NK-92 (cell line): ENCODE data around the gene SYNCRIP.
"Not testable (repeated sequence)": the region's sequence is repeated elsewhere in the genome, so short reads cannot be mapped to it uniquely, and the experiment has no call there.

ENCODE experiments used
- DNase-seq: peaks from one replicate; lab custom pipeline; 2025; ENCODE audit not compliant: unreplicated experiment; lab: John Stamatoyannopoulos, UW

SYNCRIP gene

DNA sequence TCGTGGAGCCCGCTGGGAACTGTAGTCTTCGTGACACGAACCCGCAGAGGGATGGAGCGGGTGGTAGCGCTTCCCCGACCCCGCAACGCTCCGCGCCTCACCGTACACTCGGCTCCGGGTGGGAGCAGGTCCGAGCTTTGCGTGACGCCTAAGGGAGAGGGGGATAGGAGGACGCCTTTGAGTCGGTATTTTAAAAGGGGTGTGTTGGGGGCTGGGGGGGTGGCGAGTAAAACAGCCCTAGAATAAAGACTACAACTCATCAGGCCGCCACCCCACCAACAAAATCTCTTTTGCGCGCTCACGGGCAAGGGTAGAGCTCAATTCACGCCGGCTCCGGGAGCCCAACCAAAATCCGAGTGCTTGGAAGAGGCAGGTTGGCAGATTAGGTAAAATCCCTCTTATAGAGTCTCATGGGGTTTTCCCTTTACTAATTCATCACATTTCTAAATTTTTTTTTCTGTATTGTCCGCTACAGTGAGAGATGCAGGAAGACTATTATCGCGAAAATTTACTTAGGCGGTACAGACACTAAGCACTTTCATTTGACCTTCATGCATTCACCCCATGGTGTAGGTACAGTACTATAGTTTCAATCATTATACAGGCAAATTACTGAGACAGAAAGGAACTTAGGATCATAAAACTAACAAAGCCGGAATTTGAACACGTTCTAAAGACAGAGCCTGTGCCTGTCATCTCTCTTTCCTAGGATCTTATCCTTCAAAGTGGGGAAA lies 48.3 kb downstream of the SYNCRIP start:
- DNase-seq: no peak

DNA sequence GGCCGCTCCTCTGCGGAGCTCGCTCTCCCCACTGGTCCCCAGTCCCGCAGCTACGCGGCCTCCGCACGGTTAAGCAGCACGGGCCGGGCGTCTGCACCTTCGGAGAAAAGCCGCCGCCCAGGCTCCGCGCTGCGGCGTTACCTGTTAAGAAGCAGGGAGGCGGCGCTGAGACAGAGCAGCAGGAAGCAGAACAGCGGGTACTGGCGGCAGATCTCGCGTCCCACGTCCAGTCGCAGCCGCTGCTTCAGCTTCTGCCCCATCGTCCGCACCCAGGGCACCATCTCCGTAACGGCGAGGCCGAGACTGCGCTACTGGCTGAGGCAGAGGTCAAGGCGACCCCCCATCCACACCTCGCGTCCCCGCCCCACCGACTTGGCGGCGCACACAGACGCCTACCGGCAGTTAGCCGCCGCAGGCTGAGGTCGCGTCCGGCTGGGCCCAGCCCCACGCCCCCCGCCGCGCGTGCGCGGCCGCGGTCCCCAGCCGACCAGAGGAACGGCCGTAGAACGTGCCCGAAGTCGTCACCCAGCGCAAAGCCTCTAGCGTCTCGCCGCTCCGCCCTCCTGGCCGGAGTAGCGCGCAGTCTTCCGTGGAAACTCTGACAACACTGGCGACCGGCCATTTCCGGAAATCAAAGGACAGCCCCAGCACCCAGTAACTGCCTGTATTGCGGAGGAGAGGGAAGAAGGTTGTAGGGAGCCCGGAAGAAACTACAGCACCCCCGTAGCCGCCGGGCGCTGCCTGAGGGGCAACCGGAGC lies 49.1 kb downstream of the SYNCRIP start, which contains the start of gene SNX14:
Gene SNX14, minus strand, starts transcription at position 421 of the 759 bp plus-strand sequence. Its CDS starts 140 bp downstream, at position 281.
- no peak for DNase-seq

DNA sequence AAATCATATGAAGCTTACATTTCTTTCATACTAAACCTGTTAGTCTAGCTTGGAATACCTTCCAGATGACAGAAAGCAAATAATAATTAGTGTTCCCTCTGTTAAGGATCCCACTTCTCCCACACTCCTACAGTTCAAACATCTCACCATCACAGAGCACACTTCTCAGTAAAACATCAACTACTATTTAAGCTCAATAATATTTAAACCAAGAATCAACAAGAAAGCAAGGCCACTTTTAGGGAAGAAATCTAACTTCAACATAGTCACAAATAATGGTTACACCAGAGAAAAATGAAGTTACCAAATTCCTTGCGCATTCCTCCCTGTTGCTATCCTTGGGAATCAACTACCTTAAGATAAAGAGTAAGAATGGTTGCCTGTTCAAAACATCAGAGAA lies 50.7 kb downstream of the SYNCRIP start:
- no peak for DNase-seq

DNA sequence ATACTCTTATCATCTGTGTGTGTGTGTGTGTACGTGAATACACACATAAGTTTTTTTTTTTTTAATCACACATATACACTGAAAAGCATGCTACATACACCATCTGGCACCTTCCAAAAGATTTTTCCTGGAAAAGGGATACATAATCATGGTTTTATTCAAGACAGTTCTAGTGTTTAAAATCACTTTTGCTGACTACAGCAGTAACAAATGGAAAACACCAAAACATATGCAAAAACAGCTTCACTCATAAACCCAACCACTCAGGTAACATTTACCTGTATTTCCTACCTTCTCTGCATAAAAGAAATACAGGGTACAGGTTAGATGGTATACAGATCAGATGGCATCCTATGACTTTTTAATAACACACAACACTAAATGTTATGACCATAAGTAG lies 51.5 kb downstream of the SYNCRIP start:
- no peak for DNase-seq

DNA sequence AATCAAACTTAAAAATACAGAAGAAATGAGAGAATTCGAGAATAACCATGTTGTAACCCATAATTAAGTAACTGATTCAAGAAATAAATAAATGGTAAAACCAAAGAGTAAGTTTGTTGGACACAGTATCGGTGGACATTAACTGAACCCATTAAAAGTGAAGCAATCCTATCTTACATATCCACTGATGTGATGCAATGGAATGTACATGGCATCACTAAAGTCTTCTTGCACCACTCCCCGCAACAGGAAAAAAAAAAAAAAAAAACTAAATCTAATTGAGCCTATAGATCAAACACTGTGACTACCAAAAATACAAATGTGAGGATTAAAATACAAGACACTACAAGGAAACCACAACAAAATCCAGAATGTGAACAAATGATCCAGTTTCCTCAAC lies 56.9 kb downstream of the SYNCRIP start:
- DNase-seq: no peak

DNA sequence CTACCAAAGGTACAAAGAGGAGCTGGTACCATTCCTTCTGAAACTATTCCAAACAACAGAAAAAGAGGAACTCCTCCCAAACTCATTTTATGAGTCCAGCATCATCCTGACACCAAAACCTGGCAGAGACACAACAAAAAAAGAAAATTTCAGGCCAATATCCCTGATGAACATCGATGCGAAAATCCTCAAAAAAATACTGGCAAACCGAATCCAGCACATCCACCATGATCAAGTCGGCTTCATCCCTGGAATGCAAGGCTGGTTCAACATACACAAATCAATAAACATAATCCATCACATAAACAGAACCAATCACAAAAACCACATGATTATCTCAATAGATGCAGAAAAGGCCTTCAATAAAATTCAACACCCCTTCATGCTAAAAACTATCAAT lies 59.9 kb downstream of the SYNCRIP start:
- DNase-seq: not testable (repeated sequence)

DNA sequence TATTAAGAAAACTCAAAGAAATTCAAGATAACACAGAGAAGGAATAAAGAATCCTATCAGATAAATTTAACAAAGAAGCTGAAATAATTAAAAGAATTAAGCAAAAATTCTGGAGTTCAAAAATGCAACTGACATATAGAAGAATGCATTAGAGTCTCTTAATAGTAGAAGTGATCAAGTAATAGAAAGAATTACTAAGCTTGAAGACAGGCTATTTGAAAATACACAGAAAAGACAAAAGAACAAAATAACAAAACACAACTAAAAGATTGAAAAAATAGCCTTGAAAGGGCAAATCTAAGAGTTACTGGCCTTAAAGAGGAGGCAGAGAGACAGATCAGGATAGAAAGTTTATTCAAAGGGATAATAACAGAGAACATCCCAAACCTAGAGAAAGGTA lies 61.1 kb downstream of the SYNCRIP start:
- no peak for DNase-seq

DNA sequence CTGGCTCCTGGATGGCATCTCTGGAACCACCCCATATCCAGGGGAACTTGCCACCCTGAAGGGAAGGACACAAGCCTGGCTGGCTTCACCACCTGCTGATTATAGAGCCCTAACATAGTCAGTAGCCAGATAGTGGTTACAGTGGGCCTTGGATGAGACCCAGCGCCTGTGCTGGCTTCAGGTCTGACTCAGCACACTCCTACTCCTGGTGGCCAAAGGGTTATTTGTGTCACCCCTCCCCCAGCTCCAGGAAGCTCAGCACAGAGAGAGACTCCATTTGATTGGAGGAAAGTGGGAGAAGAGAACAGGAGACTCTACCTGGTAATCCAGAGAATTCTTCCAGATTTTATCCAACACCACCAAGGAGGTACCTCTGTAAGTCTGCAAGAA lies 61.8 kb downstream of the SYNCRIP start:
- DNase-seq: no peak

DNA sequence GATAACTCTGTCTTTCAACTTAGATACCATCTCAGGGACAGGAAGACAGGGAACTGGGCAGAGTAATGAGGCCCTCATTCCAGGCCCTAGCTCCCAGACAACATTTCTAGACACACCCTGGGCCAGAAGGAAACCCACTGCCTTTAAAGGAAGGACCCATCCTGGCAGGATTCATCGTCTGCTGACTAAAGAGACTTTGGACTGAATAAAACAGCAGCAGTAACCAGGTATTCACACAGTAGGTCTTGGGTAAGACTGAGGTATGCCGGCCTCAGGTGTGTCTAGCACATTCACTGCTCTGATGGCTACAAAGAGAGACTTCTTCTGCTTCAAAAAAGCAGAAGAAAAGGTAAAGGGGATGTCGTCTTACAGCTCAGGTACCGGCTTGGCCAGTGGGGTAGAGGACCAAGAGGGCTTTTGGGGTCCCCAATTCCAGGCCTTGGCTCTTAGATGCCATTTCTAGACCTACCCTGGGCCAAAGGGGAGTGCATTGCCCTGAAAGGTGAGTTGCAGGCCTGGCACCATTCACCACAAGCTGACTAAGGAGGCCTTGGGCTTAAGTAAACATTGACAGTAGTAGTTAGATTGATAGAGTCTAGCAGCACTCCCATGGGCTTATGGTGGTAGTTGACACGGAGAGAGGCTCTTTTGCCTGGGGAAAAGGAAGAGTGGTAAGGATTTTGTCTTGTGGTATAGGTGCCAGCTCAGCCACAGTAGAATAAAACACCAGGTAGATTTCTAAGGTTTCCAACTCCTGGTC lies 62.4 kb downstream of the SYNCRIP start:
- no peak for DNase-seq

DNA sequence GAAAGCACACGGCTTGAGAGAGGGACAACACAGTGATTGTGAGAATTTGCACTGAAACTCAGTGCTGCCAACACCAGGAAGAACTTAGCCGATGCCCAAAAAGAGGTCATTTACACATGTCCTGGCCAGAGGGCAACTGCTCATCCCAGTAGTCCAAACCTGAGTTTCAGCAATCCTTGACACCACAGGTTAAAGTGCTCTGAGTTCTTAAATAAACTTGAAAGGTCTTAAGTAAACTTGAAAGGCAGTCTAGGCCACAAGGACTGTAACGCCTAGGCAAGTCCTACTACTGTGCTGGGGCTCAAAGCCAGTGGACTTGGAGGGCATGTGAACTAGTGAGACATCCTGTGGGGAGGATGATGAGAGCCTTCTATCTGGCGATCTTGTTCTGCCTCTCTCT lies 63.1 kb downstream of the SYNCRIP start:
- DNase-seq: no peak

DNA sequence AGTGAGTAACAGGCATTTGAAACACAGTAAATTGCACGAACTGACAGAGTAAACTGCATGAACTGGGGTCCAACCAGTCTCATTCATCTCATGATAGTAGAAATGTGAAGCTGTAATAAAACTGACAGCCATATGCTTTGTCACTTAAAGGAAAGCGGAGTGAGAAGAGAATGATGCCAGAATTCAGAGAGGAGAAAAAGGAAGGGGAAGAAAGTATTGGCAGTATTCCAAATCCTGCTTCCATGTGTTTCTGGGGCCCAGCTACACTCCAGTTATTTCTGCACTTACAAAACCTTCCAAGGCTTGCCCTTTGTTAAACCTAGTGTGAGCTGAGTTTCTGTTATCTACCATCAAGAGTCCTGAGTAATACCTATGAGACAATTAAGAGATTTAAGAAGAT lies 66.2 kb downstream of the SYNCRIP start:
- no peak for DNase-seq

DNA sequence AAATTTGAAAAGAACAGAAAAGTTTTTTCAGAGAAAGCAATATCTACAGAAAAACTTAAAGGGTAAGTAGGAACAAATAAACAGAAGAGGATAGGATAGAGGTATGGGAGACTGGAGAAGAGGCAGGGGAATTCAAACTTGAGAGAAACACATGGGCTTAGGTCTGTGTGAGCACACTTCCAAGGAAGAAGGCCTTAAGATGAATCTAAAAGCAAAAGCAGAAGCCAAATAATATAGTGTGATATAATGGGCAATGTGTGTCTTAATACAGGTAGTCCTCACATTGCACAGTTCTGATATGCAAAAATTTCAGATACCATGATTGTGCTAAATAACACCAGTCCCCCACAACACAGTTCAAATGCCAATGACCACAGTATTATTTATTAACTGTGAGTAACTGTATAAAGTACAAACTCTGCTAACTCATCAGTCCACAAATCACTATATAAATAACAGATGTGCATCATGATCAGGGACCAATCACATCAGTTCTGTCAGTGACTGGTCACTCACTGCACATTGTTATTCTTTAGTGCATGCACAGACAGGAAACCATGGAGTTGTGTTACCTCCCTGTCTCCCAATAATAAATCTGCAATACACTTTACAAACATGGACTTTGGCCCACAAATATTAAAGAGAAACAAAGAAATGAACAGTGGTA lies 67.6 kb downstream of the SYNCRIP start:
- no peak for DNase-seq

DNA sequence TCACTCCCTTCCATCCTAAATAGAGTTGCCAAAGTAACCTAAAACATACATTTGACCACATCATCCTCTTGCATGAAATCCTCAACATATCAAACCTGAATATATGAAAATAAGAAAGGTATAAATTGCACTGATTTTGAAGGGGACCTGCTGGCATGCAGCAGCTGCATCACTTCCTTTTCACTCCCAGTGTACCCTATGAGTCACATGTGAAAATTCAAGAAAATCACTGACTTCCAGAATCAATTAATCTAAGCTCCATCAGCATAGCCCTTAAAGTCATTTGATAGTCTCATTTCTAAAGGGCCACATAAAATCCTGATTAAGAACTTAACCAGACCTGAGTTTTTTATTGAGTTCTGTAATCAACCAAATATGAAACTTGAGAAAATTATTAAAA lies 73.4 kb downstream of the SYNCRIP start:
- no peak for DNase-seq

DNA sequence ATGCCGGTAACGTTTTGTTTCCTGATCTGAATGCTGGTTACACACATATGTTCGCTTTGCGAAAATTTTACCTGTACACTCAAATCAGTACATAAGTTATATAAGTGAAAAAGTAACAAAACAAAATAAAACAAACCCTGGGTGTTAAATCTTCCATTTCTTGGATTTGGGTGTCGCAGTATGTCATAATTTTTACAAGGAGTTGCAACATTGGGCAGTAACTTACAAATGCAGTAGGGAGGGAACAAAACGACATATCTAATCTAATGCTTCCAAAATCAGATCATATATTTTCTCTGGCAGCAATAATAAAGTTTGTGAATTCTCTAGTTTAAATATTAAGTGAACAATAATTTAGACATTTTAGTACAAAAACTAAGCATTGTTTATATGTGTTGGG lies 74.3 kb downstream of the SYNCRIP start:
- DNase-seq: no peak

DNA sequence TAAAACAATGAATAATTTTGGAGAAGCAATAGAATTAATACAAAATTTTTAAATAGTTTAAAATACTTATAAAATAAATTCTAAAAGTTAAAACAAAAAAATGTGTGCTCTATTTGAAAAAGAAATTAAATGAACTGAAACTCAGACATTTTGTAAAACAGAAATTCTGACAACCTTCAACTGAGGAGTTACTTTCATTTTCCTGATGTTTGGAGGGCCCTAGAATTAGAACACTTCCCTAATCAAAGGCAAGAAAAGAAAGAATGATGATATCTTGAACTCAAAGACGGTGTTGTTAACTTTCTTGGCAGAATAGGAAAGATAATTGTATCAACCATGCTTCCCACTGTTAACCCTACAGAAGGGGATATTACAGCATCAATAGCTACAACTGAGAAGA lies 77.0 kb downstream of the SYNCRIP start:
- no peak for DNase-seq

DNA sequence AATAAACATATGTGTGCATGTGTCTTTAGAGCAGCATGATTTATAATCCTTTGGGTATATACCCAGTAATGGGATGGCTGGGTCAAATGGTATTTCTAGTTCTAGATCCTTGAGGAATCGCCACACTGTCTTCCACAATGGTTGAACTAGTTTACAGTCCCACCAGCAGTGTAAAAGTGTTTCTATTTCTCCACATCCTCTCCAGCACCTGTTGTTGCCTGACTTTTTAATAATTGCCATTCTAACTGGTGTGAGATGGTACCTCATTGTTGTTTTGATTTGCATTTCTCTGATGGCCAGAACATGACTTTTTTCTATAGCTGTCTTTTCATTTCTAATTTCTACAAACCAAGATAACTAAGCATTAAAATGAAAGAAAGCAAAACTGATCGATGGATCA lies 78.5 kb downstream of the SYNCRIP start:
- not testable (repeated sequence) for DNase-seq
